Suprapubic skin (tissue), 4 donors: Measurements from ENCODE around the gene POR. TPM values are rescaled to one million over a fixed set of nuclear protein-coding genes. Genes with fewer than 3 reads are reported as not detected.
"Not testable (repeated sequence)": the region's sequence is repeated elsewhere in the genome, so short reads cannot be mapped to it uniquely, and the experiment has no call there.

Experiments used
- DNase-seq, 2 donors: peaks; one replicate each; pipeline ENCODE4 v3.0.0-alpha.2; 2019; ENCODE audit warnings: low spot score in 2 of 2
- H3K27ac ChIP-seq: fragments of 200-600 bp; sonication (generic); one replicate; pipeline ENCODE4 v1.5.1; 2019
- H3K27me3 ChIP-seq: fragments of 200-600 bp; sonication (generic); one replicate; pipeline ENCODE4 v1.5.1; 2019
- H3K36me3 ChIP-seq: fragments of 200-600 bp; sonication (generic); one replicate; pipeline ENCODE4 v1.5.1; 2019
- H3K4me1 ChIP-seq: fragments of 200-600 bp; sonication (generic); one replicate; pipeline ENCODE4 v1.5.1; 2019
- H3K4me3 ChIP-seq: fragments of 200-600 bp; sonication (generic); one replicate; pipeline ENCODE4 v1.5.1; 2019; ENCODE audit warnings: mild to moderate bottlenecking
- H3K9me3 ChIP-seq: fragments of 200-600 bp; sonication (generic); one replicate; pipeline ENCODE4 v1.5.1; 2019
- EP300 ChIP-seq: sonication (generic); formaldehyde crosslinking; IDR thresholded peaks from one replicate; pipeline ENCODE4 v1.6.1; 2017; ENCODE audit warnings: antibody characterized with exemption
- POLR2A ChIP-seq, 2 donors: fragments of 450-650 bp; IDR thresholded peaks; one replicate each; pipeline ENCODE4 v1.6.1; 2017; ENCODE audit warnings: antibody characterized with exemption in 2 of 2, mild to moderate bottlenecking in 2 of 2, moderate library complexity in 2 of 2
- POLR2AphosphoS5 ChIP-seq, 3 donors: sonication (generic); formaldehyde crosslinking; IDR thresholded peaks; one replicate each; pipeline ENCODE4 v1.6.1; 2017; ENCODE audit warnings: antibody characterized with exemption in 3 of 3
- WGBS: methylation state at CpG from one replicate; pipeline ENCODE4 v1.1.5; 2018; 5-methylcytosine and 5-hydroxymethylcytosine counted together
- total RNA-seq, 4 donors: library from RNA; depleted of rRNA; stranded (reverse); fragments of >200 nt; gene quantifications; one replicate each; pipeline ENCODE4 v1.1.0, GENCODE V29; 2016
- TF ChIP-seq, protein P1 (sequence below), 2 donors: fragments of 200-600 bp in 1 of 2; fragments of 450-650 bp in 1 of 2; sonication (generic) in 1 of 2; IDR thresholded peaks; one replicate each; pipeline ENCODE4 v1.5.1; 2016 to 2019; ENCODE audit warnings: antibody characterized with exemption in 2 of 2, mild to moderate bottlenecking in 1 of 2, moderate library complexity in 1 of 2

POR gene
- total RNA-seq, 4 donors from 2014 or later, result 85.8 to 112 (median 91.8) TPM

DNA sequence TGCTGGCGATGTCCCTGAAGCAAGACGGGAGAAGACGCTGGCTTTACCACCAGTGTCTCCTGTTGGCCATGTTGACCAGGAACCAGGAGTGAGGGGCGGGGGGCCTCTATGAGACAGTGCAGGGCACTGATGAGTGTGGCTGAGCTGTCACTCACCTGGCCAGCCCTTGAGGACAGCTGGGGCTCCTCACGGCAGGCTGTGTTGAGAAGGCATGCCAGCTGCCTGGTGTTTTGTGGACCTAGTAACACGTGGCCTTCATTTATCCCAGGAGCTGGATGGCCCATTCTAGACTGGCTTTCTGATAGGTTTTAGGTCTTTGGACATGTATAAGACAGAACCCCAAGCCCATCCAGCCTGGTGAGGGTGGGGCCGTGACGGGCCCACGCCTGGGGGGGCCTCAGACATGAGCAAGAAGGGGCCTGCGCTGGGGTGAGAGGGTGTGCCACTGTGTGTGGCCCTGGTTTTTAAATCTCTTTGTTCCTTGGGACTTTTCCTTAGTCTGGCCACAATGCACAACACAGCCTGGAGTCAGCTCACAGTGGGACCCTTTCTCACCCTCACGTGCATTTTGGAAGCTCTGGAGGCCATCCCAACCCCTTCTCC lies 25.6 kb upstream of the POR start:
- Histone ChIP-seq H3K9me3 (no peaks in the 10 kb centered on the region), H3K36me3 (peaks cover 36% of the 10 kb centered on the region), H3K27me3 (no peaks in the 10 kb centered on the region), H3K4me1 (peaks cover 26% of the 10 kb centered on the region), H3K4me3 (no peak overlapping the region), H3K27ac (peak overlapping the region; percentile 42)
- TF ChIP-seq POLR2AphosphoS5 (IDR thresholded peaks at IDR 0.05) (no peak), EP300 (no peak), POLR2A (IDR thresholded peaks at IDR 0.05) (no peak)
- TF ChIP-seq, protein P1, sequence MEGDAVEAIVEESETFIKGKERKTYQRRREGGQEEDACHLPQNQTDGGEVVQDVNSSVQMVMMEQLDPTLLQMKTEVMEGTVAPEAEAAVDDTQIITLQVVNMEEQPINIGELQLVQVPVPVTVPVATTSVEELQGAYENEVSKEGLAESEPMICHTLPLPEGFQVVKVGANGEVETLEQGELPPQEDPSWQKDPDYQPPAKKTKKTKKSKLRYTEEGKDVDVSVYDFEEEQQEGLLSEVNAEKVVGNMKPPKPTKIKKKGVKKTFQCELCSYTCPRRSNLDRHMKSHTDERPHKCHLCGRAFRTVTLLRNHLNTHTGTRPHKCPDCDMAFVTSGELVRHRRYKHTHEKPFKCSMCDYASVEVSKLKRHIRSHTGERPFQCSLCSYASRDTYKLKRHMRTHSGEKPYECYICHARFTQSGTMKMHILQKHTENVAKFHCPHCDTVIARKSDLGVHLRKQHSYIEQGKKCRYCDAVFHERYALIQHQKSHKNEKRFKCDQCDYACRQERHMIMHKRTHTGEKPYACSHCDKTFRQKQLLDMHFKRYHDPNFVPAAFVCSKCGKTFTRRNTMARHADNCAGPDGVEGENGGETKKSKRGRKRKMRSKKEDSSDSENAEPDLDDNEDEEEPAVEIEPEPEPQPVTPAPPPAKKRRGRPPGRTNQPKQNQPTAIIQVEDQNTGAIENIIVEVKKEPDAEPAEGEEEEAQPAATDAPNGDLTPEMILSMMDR (IDR thresholded peaks at IDR 0.05), result no peak
- 78% methylated on average over 9 of the region's 11 CpGs for WGBS
- no peak for DNase-seq

DNA sequence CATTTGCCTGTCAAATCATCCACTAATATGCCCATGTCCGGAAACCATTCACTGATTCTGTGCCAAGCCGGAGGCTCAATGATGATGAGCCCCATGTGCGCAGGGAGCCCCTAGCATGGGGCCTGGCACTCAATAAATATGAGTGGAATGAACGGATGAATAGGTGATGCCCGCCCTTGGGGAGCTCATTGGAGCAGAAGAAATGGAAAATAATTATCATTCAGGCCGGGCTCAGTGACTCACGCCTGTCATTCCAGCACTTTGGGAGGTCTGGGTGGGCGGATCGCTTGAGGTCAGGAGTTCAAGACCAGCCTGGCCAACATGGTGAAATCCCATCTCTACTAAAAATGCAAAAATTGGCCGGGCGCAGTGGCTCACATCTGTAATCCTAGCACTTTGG lies 25.1 kb upstream of the POR start:
- Histone ChIP-seq H3K9me3 (no peaks in the 10 kb centered on the region), H3K27me3 (no peaks in the 10 kb centered on the region), H3K27ac (peak overlapping the region; percentile 42), H3K36me3 (peaks cover 31% of the 10 kb centered on the region), H3K4me1 (peaks cover 26% of the 10 kb centered on the region), H3K4me3 (no peak overlapping the region)
- TF ChIP-seq, protein P1 (IDR thresholded peaks at IDR 0.05), result no peak
- TF ChIP-seq EP300, result no peak
- no peak for TF ChIP-seq POLR2A (IDR thresholded peaks at IDR 0.05)
- no peak for TF ChIP-seq POLR2AphosphoS5 (IDR thresholded peaks at IDR 0.05)
- WGBS, result 71% methylated on average over 11 of the region's 11 CpGs
- no peak for DNase-seq

DNA sequence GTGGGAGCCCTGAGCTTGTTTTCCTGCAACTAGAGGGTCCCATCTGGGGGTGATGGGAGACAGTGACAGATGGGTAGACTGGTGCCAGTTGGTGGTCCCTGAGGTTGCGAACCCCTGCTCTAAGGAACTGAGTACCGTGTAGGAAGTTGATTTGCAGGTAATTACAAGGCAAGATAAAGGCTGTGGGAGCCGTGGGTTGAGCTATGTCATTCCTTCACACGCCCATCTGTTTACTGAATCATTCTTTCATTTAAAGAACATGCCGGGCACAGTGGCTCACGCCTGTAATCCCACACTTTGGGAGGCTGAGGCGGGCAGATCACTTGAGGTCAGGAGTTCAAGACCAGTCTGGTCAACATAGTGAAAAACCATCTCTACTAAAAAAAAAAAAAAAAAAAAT lies 23.7 kb upstream of the POR start:
- H3K27me3 ChIP-seq, H3K4me3 ChIP-seq, H3K9me3 ChIP-seq, H3K27ac ChIP-seq, DNase-seq: not testable (repeated sequence)
- Histone ChIP-seq H3K4me1 (peaks cover 26% of the 10 kb centered on the region), H3K36me3 (peaks cover 17% of the 10 kb centered on the region)
- 72% methylated on average over 7 of the region's 7 CpGs for WGBS

DNA sequence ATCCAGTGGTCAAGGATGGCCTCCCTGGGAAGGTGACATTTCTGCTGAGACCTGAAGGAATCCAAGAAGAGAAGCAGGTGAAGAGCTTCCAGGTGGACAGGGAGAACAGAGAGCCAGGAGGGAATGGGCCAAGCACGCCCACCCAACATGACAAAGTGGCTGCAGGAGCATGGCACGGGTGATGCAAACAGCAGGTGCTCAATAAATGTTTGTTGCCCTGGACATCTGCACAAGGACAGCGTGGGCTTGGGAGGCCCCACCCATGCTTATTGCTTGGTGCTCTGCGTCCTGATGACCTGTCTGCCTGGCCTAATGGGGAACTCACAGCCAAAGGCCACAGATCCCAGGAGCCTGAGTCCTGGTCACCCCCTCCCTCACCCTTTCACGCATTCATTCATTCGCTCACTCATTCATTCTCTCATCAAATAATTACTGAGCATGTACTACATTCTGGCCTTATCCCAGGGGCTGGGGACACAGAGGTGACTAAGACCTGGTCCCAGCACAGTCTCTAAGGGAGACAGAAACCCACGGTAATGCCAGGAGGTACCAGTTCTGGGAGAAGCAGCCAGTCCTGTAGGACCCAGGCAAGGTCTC lies 23.0 kb upstream of the POR start:
- Histone ChIP-seq H3K4me1 (peaks cover 26% of the 10 kb centered on the region), H3K36me3 (peaks cover 12% of the 10 kb centered on the region), H3K27me3 (no peaks in the 10 kb centered on the region), H3K4me3 (no peak overlapping the region), H3K9me3 (no peaks in the 10 kb centered on the region), H3K27ac (peak overlapping the region; percentile 50)
- WGBS, result 92% methylated on average over 6 of the region's 7 CpGs
- no peak for DNase-seq
- TF ChIP-seq EP300 (no peak), POLR2AphosphoS5 (IDR thresholded peaks at IDR 0.05) (no peak), POLR2A (IDR thresholded peaks at IDR 0.05) (no peak)

DNA sequence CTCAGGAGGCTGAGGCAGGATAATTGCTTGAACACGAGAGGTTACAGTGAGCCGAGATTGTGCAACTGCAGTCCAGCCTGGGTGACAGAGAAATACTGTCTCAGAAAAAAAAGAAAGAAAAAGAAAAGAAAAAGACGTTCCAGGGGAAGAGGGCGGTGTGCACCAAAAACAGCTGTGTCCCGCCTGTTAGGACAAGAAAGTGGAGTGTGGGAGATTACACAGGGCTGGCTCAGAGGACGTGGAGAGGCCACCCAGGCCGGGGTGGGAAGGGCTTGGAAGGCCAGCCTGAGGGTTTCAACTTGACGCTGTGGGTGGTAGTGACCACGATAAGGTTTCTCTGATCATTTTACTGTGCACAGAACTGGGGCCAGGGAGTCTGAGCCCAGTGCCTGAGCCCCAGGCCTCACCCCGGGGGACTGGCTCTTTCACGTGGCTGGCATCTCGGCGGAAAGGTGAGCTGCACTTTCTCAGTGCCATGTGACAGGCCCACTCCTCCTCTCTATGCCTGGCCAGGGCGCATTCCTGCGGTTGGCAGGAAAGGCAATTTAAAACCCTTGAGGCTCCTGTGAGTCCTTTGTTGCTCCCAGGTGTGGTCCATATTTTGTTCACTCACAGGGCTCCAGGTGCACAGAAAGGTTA lies 22.2 kb upstream of the POR start:
- Histone ChIP-seq H3K4me1 (peaks cover 26% of the 10 kb centered on the region), H3K27ac (peak overlapping the region; percentile 50), H3K9me3 (no peaks in the 10 kb centered on the region), H3K36me3 (peaks cover 10% of the 10 kb centered on the region), H3K4me3 (no peak overlapping the region), H3K27me3 (no peaks in the 10 kb centered on the region)
- peak in 1 of 2 donors; percentile 83 for DNase-seq
- WGBS, result 28% methylated on average over 15 of the region's 15 CpGs
- TF ChIP-seq EP300 (no peak), POLR2A (IDR thresholded peaks at IDR 0.05) (no peak), POLR2AphosphoS5 (IDR thresholded peaks at IDR 0.05) (no peak)
- TF ChIP-seq, protein P1 (IDR thresholded peaks at IDR 0.05), result no peak

DNA sequence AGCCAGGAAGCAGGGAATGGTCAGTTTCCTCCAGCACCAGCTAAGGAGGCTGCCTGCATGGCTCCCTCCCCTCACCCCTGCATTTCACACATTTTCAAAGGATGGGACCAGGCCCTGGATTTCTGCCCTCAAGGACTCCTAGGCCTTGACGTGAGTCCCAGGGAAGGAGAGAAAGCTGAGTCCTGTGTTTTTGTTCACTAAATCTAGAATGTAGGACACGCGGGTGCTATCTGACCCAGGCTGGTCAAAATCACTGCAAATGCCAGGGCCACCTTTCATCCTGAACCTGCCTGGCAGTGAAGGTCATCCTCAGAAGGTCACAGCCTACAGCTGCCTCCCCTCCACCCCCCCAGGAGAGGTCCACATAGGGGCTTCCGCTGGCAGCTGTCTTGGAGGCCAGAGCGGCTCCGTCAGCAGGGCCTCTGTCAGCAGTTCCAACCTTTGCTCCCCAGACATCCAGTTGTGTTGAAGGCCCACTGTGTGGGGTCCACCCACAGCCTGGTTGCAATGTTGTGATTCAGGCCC lies 18.1 kb upstream of the POR start:
- TF ChIP-seq POLR2A (IDR thresholded peaks at IDR 0.05) (no peak), EP300 (no peak), POLR2AphosphoS5 (IDR thresholded peaks at IDR 0.05) (no peak)
- TF ChIP-seq, protein P1 (IDR thresholded peaks at IDR 0.05), result no peak

More for the DNA sequence above, 18.1 kb upstream of the POR start:
- no peaks in the 10 kb centered on the region for H3K9me3 ChIP-seq
- H3K4me1 ChIP-seq, result peaks cover 18% of the 10 kb centered on the region
- H3K27ac ChIP-seq, result no peak overlapping the region
- H3K36me3 ChIP-seq, result no peaks in the 10 kb centered on the region
- no peak for DNase-seq
- H3K27me3 ChIP-seq, result no peaks in the 10 kb centered on the region
- H3K4me3 ChIP-seq, result no peak overlapping the region
- 100% methylated on average over 5 of the region's 6 CpGs for WGBS
